Neural cell (in vitro differentiated cells): ENCODE data around the gene SLC18A2.

Experiments used
- CTCF ChIP-seq: fragments of 450-650 bp; IDR thresholded peaks from 2 replicates; pipeline ENCODE4 v1.5.1; 2014; ENCODE audit warnings: antibody characterized with exemption, mild to moderate bottlenecking, moderate library complexity; ENCODE audit not compliant: poor library complexity, severe bottlenecking
- EP300 ChIP-seq: fragments of 450-650 bp; conservative IDR thresholded peaks from 2 replicates; pipeline ENCODE4 v1.6.1; 2014; ENCODE audit warnings: antibody characterized with exemption, mild to moderate bottlenecking, moderate library complexity; ENCODE audit not compliant: poor library complexity, severe bottlenecking
- EZH2 ChIP-seq: fragments of 200-600, 300-800 bp; shearing (Covaris generic), sonication (generic); IDR thresholded peaks from 2 replicates; pipeline ENCODE4 v1.6.1; 2014; ENCODE audit warnings: antibody characterized with exemption, low read length, borderline replicate concordance, mild to moderate bottlenecking; ENCODE audit not compliant: insufficient read depth, poor library complexity, severe bottlenecking
- POLR2AphosphoS5 ChIP-seq: IDR thresholded peaks from 2 replicates; pipeline ENCODE4 v1.6.1; 2012
- RAD21 ChIP-seq: fragments of 450-650 bp; conservative IDR thresholded peaks from 2 replicates; pipeline ENCODE4 v1.6.1; 2014; ENCODE audit warnings: antibody characterized with exemption, mild to moderate bottlenecking, moderate library complexity
- REST ChIP-seq: IDR thresholded peaks from 2 replicates; pipeline ENCODE4 v1.6.1; 2012; ENCODE audit warnings: borderline replicate concordance
- SMC3 ChIP-seq: fragments of 450-650 bp; conservative IDR thresholded peaks from 2 replicates; pipeline ENCODE4 v1.6.1; 2014; ENCODE audit warnings: antibody characterized with exemption, mild to moderate bottlenecking, moderate library complexity; ENCODE audit not compliant: poor library complexity
- TAF1 ChIP-seq: IDR thresholded peaks from 2 replicates; pipeline ENCODE4 v1.6.1; 2012; ENCODE audit warnings: low read depth

- TF ChIP-seq REST (no peak), CTCF (no peak), POLR2AphosphoS5 (no peak), EZH2 (no peak), TAF1 (no peak), EP300 (no peak), RAD21 (no peak), SMC3 (no peak)
These were observed 34.2 kb downstream of the SLC18A2 start for GRCh38 chr10:117275121-117275520.
